ENCODE measurements around the gene LGI4. TPM values are rescaled to one million over a fixed set of nuclear protein-coding genes. Genes with fewer than 3 reads are reported as not detected.

LGI4 gene
- total RNA-seq, 2 donors from 2014 or later = 1.6 to 3.9 TPM

DNA sequence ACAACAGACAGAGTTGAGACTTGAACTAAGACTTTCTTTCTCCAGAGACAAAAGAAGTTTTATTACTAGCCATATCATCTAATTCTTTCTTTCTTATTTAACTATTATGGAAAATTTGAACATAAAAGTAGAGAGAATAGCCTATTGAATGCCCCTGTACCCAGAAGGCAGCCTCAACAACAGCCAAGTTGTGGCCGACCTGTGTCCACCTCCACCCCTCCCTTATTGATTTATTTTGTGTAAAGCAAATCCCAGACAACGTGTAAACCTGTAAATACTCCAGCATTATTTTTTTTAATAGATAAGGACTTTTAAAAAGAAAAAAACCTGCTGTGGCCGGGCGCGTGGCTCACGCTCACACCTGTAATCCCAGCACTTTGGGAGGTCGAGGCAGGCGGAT, 45.3 kb downstream of the LGI4 start:
- Histone ChIP-seq H3K27me3 (no peaks in the 10 kb centered on the region), H3K4me3 (no peak overlapping the region), H3K4me1 (peaks cover 24% of the 10 kb centered on the region), H3K27ac (peak overlapping the region in 1 of 4 donors; percentile 75), H3K36me3 (replicated peaks in 1 of 2; ENCODE audit: insufficient read depth in 1 of 2, low read depth in 2 of 2) (no peaks in the 10 kb centered on the region), H3K9me3 (no peaks in the 10 kb centered on the region)
- DNase-seq (no peak), ATAC-seq (no peak)
- intact Hi-C loops (cut with DNase I) = no loop called here
- TF ChIP-seq, protein P1, sequence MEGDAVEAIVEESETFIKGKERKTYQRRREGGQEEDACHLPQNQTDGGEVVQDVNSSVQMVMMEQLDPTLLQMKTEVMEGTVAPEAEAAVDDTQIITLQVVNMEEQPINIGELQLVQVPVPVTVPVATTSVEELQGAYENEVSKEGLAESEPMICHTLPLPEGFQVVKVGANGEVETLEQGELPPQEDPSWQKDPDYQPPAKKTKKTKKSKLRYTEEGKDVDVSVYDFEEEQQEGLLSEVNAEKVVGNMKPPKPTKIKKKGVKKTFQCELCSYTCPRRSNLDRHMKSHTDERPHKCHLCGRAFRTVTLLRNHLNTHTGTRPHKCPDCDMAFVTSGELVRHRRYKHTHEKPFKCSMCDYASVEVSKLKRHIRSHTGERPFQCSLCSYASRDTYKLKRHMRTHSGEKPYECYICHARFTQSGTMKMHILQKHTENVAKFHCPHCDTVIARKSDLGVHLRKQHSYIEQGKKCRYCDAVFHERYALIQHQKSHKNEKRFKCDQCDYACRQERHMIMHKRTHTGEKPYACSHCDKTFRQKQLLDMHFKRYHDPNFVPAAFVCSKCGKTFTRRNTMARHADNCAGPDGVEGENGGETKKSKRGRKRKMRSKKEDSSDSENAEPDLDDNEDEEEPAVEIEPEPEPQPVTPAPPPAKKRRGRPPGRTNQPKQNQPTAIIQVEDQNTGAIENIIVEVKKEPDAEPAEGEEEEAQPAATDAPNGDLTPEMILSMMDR (IDR thresholded peaks at IDR 0.05) = no peak
- TF ChIP-seq POLR2A (IDR thresholded peaks at IDR 0.05) = no peak
- WGBS, 2 donors = 55 to 60% methylated on average over 8 of the region's 8 CpGs

DNA sequence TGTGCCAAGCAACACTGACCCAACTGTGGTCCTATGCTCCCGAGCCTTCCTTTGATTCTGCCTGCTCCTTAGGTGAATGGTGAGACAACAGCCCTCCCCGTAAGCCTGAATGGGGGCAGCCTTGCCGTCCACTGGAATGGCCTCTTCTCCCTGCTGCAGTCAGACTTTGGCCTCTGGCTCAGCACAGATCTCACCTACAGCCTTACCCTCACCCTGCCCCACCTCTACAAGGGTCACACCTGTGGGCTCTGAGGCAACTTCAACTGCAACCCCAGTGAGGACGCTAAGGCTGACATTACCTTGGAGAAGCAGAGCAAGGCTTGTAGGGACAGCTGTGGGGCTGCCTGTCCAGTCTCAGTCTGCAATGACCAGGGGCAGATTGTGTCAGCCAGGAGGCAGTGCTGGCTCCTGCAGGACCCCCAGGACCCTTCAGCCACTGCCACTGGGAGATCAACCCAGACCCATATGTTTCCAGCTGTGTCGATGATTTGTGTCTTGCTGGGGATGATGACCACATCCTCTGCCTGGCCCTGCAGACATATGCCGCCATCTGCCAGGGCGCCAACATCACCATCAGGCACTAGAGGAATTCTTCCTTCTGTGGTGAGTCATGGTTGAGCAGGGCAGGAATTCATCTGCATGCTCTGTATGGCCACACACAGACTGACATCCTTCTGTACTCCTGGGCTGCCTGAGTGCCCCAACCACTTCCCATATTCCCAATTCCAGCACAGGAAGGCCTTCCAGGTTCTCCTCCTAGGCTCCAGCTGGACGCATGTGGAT, 46.5 kb downstream of the LGI4 start:
- intact Hi-C loops (cut with DNase I) = no loop called here
- 79 to 86% methylated on average over 5 to 8 of the region's 8 CpGs for WGBS, 2 donors

DNA sequence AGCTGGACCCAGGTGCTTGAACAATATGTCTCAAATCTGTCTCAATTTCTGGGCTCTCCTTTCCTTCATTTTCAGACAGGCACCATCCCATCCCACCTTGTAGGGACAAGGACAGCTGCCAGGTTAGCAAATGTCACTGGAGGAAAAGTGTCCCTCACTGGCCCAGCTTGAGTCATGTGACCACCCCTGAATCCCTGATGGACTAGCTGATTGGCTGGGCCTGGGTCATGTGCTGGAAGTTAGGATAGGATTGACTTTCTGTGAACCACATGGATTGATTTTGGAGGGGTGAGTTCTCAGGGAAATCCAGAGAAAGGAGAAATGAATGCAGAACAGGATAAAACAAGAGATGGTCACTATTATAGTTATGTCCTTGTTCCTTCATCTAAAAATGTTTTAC, 47.5 kb downstream of the LGI4 start:
- Histone ChIP-seq H3K9me3 (no peaks in the 10 kb centered on the region), H3K4me3 (no peak overlapping the region), H3K4me1 (peaks cover 19% of the 10 kb centered on the region), H3K27ac (no peak overlapping the region), H3K36me3 (replicated peaks in 1 of 2; ENCODE audit: insufficient read depth in 1 of 2, low read depth in 2 of 2) (no peaks in the 10 kb centered on the region), H3K27me3 (no peaks in the 10 kb centered on the region)
- DNase-seq = no peak
- intact Hi-C loops (cut with DNase I) = no loop called here
- TF ChIP-seq, protein P1 (IDR thresholded peaks at IDR 0.05) = no peak
- TF ChIP-seq POLR2A (IDR thresholded peaks at IDR 0.05) = no peak
- ATAC-seq = no peak

More for the DNA sequence above, 46.5 kb downstream of the LGI4 start:
- ATAC-seq (no peak), DNase-seq (no peak)
- Histone ChIP-seq H3K27ac (no peak overlapping the region), H3K4me1 (peaks cover 24% of the 10 kb centered on the region), H3K27me3 (no peaks in the 10 kb centered on the region), H3K4me3 (no peak overlapping the region), H3K36me3 (replicated peaks in 1 of 2; ENCODE audit: insufficient read depth in 1 of 2, low read depth in 2 of 2) (no peaks in the 10 kb centered on the region), H3K9me3 (no peaks in the 10 kb centered on the region)
- TF ChIP-seq, protein P1 (IDR thresholded peaks at IDR 0.05) = no peak
- no peak for TF ChIP-seq POLR2A (IDR thresholded peaks at IDR 0.05)

GRCh38 chr19:35086455-35086854, 48.4 kb downstream of the LGI4 start:
- DNase-seq (no peak), ATAC-seq (no peak)
- H3K27me3 ChIP-seq = no peaks in the 10 kb centered on the region
- H3K36me3 ChIP-seq (replicated peaks in 1 of 2; ENCODE audit: insufficient read depth in 1 of 2, low read depth in 2 of 2) = no peaks in the 10 kb centered on the region
- WGBS, 2 donors = 57 to 79% methylated on average over 3 to 8 of the region's 8 CpGs
- H3K9me3 ChIP-seq = no peaks in the 10 kb centered on the region
- TF ChIP-seq, protein P1 (IDR thresholded peaks at IDR 0.05) = no peak
- no peak for TF ChIP-seq POLR2A (IDR thresholded peaks at IDR 0.05)
- no peak overlapping the region for H3K27ac ChIP-seq
- peaks cover 18% of the 10 kb centered on the region for H3K4me1 ChIP-seq
- intact Hi-C loops (cut with DNase I) = no loop called here
- H3K4me3 ChIP-seq = no peak overlapping the region

DNA sequence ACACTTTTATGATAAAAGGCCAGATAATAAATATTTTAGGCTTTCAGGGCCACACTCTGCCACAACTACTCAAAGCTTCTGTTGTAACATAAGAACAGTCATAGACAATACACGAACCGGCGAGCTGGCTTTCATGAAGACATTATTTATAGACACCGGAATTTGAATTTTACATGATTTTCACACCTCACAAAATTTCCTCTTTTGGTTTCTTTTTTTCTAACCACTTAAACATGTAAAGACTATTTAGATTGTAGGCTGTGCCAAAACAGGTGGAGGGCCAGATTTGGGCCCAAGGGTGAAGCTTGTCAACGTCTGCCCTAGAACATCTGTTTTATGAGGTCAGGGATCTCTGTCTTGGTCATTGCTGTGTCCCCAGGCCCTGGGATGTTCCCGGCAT, 48.9 kb downstream of the LGI4 start:
- H3K4me3 ChIP-seq = no peak overlapping the region
- intact Hi-C loops (cut with DNase I) = no loop called here
- ATAC-seq (no peak), DNase-seq (no peak)
- H3K9me3 ChIP-seq = no peaks in the 10 kb centered on the region
- no peaks in the 10 kb centered on the region for H3K36me3 ChIP-seq (replicated peaks in 1 of 2; ENCODE audit: insufficient read depth in 1 of 2, low read depth in 2 of 2)
- WGBS, 2 donors = 67 to 80% methylated on average over 6 of the region's 6 CpGs
- no peak overlapping the region for H3K27ac ChIP-seq
- TF ChIP-seq, protein P1 (IDR thresholded peaks at IDR 0.05) = no peak
- no peak for TF ChIP-seq POLR2A (IDR thresholded peaks at IDR 0.05)
- H3K4me1 ChIP-seq = peaks cover 13% of the 10 kb centered on the region
- H3K27me3 ChIP-seq = no peaks in the 10 kb centered on the region
